H1 (cell line): ENCODE results near the gene MOB3B. TPM values are rescaled to one million over a fixed set of nuclear protein-coding genes. Genes with fewer than 3 reads are reported as not detected.

Experiments
- CHD7 ChIP-seq: fragments of 300-600 bp; sonication (generic); IDR thresholded peaks from 2 replicates; pipeline ENCODE4 v1.7.1; 2012; ENCODE audit warnings: low read length, moderate library complexity, mild to moderate bottlenecking, inconsistent platforms; ENCODE audit not compliant: insufficient replicate concordance
- JUN ChIP-seq: IDR thresholded peaks from 2 replicates; pipeline ENCODE4 v1.6.1; 2011; ENCODE audit warnings: low read depth, mild to moderate bottlenecking, improper control_type of control experiment, low read length
- KDM1A ChIP-seq: fragments of 200-600, 300-600 bp; sonication (generic); IDR thresholded peaks from 2 replicates; pipeline ENCODE4 v1.7.1; 2016; ENCODE audit warnings: mild to moderate bottlenecking, low read length, borderline replicate concordance
- MAX ChIP-seq: IDR thresholded peaks from 2 replicates; pipeline ENCODE4 v1.6.1; 2012; ENCODE audit warnings: inconsistent platforms
- POLR2AphosphoS5 ChIP-seq: IDR thresholded peaks from 2 replicates; pipeline ENCODE4 v1.6.1; 2011; ENCODE audit warnings: low read depth, low read length
- SIN3A ChIP-seq, 2 experiments: IDR thresholded peaks in 1 of 2; conservative IDR thresholded peaks in 1 of 2; 2 replicates each; pipeline ENCODE4 v1.6.1; 2011 to 2012; ENCODE audit warnings: low read length in 2 of 2, improper control_type of control experiment in 1 of 2, low read depth in 1 of 2, mild to moderate bottlenecking in 1 of 2
- SRF ChIP-seq: IDR thresholded peaks from 2 replicates; pipeline ENCODE4 v1.6.1; 2011; ENCODE audit warnings: mild to moderate bottlenecking, low read depth, low read length, moderate library complexity
- polyA plus RNA-seq, 7 experiments: library from polyadenylated mRNA; depleted of rRNA in 3 of 7; stranded (reverse) in 5 of 7; unstranded in 2 of 7; fragments of >200 nt in 5 of 7; fragments of 200-250 nt in 2 of 7; gene quantifications; 1 replicate in 5 of 7; 2 replicates in 1 of 7; 4 replicates in 1 of 7; pipeline versions ENCODE4 v1.2.1 to v1.2.3, GENCODE V29; 2011 to 2013; ENCODE audit warnings: missing spikeins in 2 of 7, mixed read lengths in 2 of 7
- total RNA-seq: library from RNA; stranded (reverse); fragmentation: NEBNext Ultra II Directional; extraction: Animal tissue kit (Norgen Biotek cat#: 25700); gene quantifications from 2 replicates; pipeline ENCODE4 v1.2.1, GENCODE V29; 2021

The MOB3B gene
- total and polyA plus RNA-seq, 2 of the 8 experiments (the other 6 are each of a cell fraction or from before 2014, with no cell fraction given), result 12.7 to 16.1 TPM

GRCh38 chr9:27331393-27331792, 198.2 kb downstream of the MOB3B start (continued):
- no peak for TF ChIP-seq CHD7
- TF ChIP-seq MAX, result no peak
- no peak for TF ChIP-seq KDM1A
- no peak for TF ChIP-seq JUN
- TF ChIP-seq SIN3A (conservative IDR thresholded peaks at IDR 0.05 in 1 of 2, IDR thresholded peaks at IDR 0.05 in 1 of 2; ENCODE audit: low read depth in 1 of 2, low read length in 2 of 2), result no peak
- no peak for TF ChIP-seq SRF
- TF ChIP-seq POLR2AphosphoS5, result no peak
